GM12872 (cell line): ENCODE data around the gene ETV1.

Experiments
- TF ChIP-seq, protein P1 (sequence below): IDR thresholded peaks from 3 replicates; pipeline ENCODE4 v1.5.1; 2011; ENCODE audit warnings: low read depth, mild to moderate bottlenecking, low read length, moderate library complexity; ENCODE audit not compliant: insufficient read depth

The ETV1 gene

DNA sequence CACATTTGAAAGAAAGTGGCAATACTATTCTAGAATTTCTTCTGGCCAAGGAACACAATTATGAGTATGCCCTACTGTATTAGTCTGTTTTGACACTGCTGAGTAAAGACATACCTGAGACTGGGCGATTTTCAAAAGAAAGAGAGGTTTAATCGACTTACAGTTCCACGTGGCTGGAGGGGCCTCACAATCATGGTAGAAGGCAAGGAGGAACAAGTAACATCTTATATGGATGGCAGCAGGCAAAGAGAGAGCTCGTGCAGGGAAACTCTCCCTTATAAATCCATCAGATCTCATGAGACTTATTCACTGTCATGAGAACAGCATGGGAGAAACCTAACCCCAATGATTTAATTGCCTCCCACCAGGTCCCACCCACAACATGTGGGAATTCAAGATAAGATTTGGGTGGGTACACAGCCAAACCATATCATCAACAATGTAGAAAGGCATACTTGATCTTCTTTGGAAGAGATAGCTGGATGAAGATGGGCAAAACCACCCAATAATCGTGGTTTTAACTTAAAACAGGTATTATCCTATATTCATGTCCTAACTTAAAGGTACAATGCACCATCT lies 113.9 kb downstream of the ETV1 start:
- TF ChIP-seq, protein P1, sequence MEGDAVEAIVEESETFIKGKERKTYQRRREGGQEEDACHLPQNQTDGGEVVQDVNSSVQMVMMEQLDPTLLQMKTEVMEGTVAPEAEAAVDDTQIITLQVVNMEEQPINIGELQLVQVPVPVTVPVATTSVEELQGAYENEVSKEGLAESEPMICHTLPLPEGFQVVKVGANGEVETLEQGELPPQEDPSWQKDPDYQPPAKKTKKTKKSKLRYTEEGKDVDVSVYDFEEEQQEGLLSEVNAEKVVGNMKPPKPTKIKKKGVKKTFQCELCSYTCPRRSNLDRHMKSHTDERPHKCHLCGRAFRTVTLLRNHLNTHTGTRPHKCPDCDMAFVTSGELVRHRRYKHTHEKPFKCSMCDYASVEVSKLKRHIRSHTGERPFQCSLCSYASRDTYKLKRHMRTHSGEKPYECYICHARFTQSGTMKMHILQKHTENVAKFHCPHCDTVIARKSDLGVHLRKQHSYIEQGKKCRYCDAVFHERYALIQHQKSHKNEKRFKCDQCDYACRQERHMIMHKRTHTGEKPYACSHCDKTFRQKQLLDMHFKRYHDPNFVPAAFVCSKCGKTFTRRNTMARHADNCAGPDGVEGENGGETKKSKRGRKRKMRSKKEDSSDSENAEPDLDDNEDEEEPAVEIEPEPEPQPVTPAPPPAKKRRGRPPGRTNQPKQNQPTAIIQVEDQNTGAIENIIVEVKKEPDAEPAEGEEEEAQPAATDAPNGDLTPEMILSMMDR, result no peak

DNA sequence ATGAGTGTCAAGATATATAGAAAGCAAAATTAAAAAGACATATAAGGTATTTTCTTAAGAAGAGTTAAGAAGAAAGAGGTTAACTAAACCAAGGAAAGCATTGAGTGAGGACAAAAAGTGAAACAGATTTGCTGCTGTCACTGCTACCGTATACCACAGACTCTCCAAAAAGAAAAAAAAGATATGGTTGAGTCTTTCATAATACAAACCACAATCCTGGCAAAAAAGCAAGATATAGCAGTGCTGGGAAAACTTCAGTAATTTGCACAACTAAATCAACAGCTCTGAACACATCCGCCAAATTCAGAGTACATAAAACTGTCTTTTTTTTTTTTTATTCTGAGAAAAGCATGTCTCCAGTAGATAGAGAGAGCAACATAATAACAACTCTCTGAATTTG lies 114.7 kb downstream of the ETV1 start:
- TF ChIP-seq, protein P1, result no peak

DNA sequence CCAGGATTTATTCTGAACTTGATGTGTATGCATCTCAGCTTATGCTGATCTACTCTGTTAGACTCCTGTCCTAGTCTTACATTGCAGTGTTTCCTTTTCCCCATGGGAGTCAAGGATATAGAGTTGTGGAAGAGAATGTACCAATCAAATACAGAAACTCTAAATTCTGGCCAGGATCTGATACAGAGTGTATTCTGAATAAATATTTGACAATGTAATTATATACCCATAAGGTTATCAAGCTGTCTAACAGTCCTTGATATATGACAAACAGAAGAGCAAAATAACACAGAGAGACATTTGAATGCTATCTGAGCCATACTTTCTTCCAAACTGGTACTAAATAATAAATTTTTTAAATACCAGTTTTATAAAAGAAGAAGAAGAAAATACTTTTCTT lies 116.8 kb downstream of the ETV1 start:
- TF ChIP-seq, protein P1, result no peak

DNA sequence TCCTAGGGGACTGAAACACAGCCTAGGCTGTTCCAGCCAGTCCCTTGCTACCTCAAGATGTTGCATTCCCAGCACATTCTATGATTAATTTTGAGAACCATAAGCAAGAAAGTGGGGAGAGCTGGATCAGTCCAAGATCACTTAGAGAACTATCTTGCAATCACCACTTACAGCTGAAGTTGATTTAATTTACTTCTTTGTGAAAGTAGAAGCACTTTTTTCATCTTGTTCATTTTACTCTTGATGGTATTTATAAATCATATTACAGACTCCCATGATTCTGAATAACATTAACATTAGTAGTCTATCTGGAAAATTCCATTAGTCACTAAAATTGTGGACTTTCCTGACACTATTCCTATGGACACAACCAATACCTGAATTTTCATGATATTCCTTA lies 118.5 kb downstream of the ETV1 start:
- TF ChIP-seq, protein P1, result no peak

DNA sequence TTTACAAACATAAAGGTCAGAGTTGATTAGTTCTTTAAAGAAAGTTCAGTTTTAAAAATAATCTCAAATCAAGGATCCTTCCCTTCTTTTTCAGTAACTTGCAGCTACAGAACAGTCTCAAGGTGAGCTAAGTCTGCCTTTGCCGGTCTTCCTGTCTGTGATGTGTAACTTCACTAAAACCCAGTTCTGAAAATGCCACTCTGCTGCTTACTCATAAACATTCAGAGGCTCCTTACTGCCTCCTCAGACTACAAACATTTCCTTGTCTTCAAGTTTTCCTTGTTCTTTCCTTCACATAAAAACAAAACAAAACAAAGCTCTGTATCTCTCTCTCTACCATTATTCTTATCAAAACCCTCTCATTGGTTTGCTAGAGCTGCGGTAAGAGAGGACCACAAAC lies 128.7 kb downstream of the ETV1 start:
- TF ChIP-seq, protein P1, result no peak

DNA sequence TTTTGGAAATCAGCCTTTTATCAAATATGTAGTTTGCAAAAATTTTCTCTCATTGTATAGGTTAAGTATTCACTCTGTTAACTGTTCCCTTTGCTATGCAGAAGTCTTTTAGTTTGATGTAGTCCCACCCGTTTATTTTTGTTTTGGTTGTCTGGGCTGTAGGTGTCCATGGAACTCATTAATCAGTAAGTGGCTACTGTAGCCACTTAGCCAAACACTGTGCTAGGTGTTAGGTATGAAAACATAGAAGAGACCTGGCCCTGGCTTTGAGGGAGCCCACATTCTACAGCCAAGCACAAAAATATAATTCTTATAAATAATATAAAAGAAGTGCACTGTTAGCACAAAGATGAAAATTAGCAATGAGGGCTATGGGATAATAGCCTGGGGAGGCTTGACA lies 133.5 kb downstream of the ETV1 start:
- TF ChIP-seq, protein P1, result no peak

DNA sequence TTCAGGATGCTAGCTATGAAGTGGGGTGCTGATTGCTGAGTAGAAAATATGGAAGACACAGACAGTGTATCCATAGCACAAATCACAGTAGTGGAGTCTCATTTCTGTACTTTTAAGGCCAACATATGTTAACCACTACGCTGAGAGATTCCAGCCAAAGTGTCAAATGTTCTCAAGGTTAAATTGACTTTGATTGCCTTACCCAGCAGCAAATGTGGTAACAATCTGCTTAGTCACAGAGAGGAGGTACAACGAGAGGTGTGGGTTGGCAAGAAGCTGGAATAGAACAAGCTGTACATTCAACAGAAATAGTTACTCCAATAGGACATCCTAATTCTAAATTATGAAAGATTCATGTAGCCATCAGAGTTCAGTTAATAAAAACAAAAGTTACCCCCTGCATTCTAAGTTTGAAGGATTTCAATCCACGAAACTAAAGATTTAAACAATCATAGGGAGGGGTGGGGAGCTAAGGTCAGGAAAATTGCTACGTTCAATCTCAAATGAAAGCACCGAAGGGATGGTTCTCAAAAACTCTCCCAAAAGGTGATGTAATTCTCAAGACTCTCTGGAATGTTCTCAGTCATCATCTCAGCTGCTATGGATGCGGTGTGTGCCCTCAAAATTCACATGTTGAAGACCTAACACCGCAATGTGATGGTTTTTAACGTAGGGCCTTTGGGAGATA lies 137.0 kb downstream of the ETV1 start:
- TF ChIP-seq, protein P1, result no peak

DNA sequence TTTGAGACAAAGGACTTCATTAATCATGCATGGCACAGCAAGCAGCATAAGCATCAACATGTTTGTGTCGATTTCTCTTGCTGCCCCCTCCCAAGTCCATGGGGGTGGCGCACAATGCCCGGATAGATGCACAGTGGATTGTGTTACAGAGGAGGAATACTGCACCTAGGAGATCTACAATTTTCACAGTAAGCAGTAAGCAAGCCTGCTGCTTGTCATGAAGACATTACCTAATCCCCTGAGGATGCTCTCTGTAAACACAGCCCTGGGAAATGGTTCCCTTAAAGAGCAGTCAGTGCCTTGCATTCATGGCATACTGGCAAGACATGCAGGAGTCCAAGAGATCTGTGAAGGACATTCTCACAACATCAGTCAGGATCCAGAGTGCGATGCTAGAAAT lies 137.7 kb downstream of the ETV1 start:
- TF ChIP-seq, protein P1, result no peak
